Keratinocyte (primary cell): ENCODE measurements around the gene SEC63. TPM values are rescaled to one million over a fixed set of nuclear protein-coding genes. Genes with fewer than 3 reads are reported as not detected.
A peak's percentile ranks its signal among the peaks of the same experiment; 100 is the strongest.

Source experiments
- DNase-seq: peaks from one replicate; pipeline ENCODE4 v3.0.0-alpha.2; 2011; ENCODE audit warnings: low read depth, missing footprints, low spot score
- FAIRE-seq: peaks from 2 replicates; lab custom pipeline; 2011; peaks lifted over from hg19 to GRCh38; lab: Jason Lieb, UNC
- H2AFZ ChIP-seq: 2 replicates; pipeline ENCODE4 v1.6.0; 2012; ENCODE audit warnings: low read length, control low read depth, inconsistent platforms; ENCODE audit not compliant: control insufficient read depth
- H3K27ac ChIP-seq: 2 replicates; pipeline ENCODE4 v1.5.1; 2011; ENCODE audit warnings: low read length; ENCODE audit not compliant: control insufficient read depth, insufficient read depth
- H3K27me3 ChIP-seq: 3 replicates; pipeline ENCODE4 v1.6.0; 2011; ENCODE audit warnings: low read length; ENCODE audit not compliant: control insufficient read depth, insufficient read depth; ENCODE audit errors: extremely low read depth
- H3K36me3 ChIP-seq, 2 experiments: 2 replicates in 1 of 2; 3 replicates in 1 of 2; pipeline ENCODE4 v1.5.1; 2011; ENCODE audit warnings: low read length in 2 of 2, mild to moderate bottlenecking in 1 of 2; ENCODE audit not compliant: control insufficient read depth in 2 of 2, insufficient read depth in 2 of 2; ENCODE audit errors: extremely low read depth in 1 of 2
- H3K4me1 ChIP-seq: 3 replicates; pipeline ENCODE4 v1.5.1; 2011; ENCODE audit warnings: low read length; ENCODE audit not compliant: control insufficient read depth, insufficient read depth; ENCODE audit errors: extremely low read depth
- H3K4me2 ChIP-seq: 3 replicates; pipeline ENCODE4 v1.6.0; 2011; ENCODE audit warnings: low read depth, low read length; ENCODE audit not compliant: control insufficient read depth, insufficient read depth; ENCODE audit errors: extremely low read depth
- H3K4me3 ChIP-seq, 3 experiments: fragments of 200-600 bp in 1 of 3; sonication (generic) in 1 of 3; 2 replicates in 2 of 3; 3 replicates in 1 of 3; pipeline ENCODE4 v1.5.1; 2011 to 2016; ENCODE audit warnings: low read length in 3 of 3, mild to moderate bottlenecking in 3 of 3, control low read depth in 2 of 3, inconsistent platforms in 1 of 3, low read depth in 1 of 3, mixed read lengths in 1 of 3, mixed run types in 1 of 3, moderate library complexity in 1 of 3; ENCODE audit not compliant: control insufficient read depth in 2 of 3, insufficient read depth in 2 of 3; ENCODE audit errors: extremely low read depth in 1 of 3
- H3K79me2 ChIP-seq: 2 replicates; pipeline ENCODE4 v1.6.0; 2012; ENCODE audit warnings: low read length; ENCODE audit not compliant: control insufficient read depth, insufficient read depth
- H3K9ac ChIP-seq: 3 replicates; pipeline ENCODE4 v1.6.0; 2011; ENCODE audit warnings: low read length; ENCODE audit not compliant: control insufficient read depth, insufficient read depth; ENCODE audit errors: extremely low read depth
- H3K9me1 ChIP-seq: 3 replicates; pipeline ENCODE4 v1.6.0; 2011; ENCODE audit warnings: low read length; ENCODE audit not compliant: control insufficient read depth, insufficient read depth; ENCODE audit errors: extremely low read depth
- H3K9me3 ChIP-seq: 2 replicates; pipeline ENCODE4 v1.5.1; 2012; ENCODE audit warnings: low read depth, low read length; ENCODE audit not compliant: control insufficient read depth
- H4K20me1 ChIP-seq: 3 replicates; pipeline ENCODE4 v1.6.0; 2011; ENCODE audit warnings: low read length; ENCODE audit not compliant: control insufficient read depth, insufficient read depth; ENCODE audit errors: extremely low read depth
- CTCF ChIP-seq, 3 experiments: IDR thresholded peaks in 1 of 3; conservative IDR thresholded peaks in 1 of 3; optimal IDR thresholded peaks in 1 of 3; 2 replicates in 2 of 3; 3 replicates in 1 of 3; pipeline versions ENCODE3 to v1.5.1; 2011; ENCODE audit warnings: low read length in 3 of 3, mild to moderate bottlenecking in 3 of 3, moderate library complexity in 2 of 3, control low read depth in 1 of 3, inconsistent platforms in 1 of 3; ENCODE audit not compliant: insufficient read depth in 2 of 3; ENCODE audit errors: extremely low read depth in 1 of 3
- EZH2 ChIP-seq: IDR thresholded peaks from one replicate; pipeline ENCODE4 v1.6.1; 2012; ENCODE audit warnings: inconsistent platforms, mild to moderate bottlenecking, low read length, moderate library complexity
- dilution Hi-C: fragments of 300-500 bp; cut with MboI; formaldehyde crosslinking; loops from one replicate; pipeline ENCODE4 v1.7.0; 2020; ENCODE audit warnings: low sequenced_read_pairs; ENCODE audit not compliant: extremely low pct_ligation_motif_present
- polyA plus RNA-seq, 5 experiments: library from polyadenylated mRNA; depleted of rRNA in 3 of 5; stranded (reverse) in 3 of 5; stranded (forward) in 1 of 5; unstranded in 1 of 5; fragments of >200 nt; gene quantifications; 1 replicate in 1 of 5; 2 replicates in 3 of 5; 3 replicates in 1 of 5; pipeline versions ENCODE4 v1.2.1 to v1.2.3, GENCODE V29; 2011 to 2012; ENCODE audit warnings: missing spikeins in 2 of 5, low read depth in 1 of 5, low replicate concordance in 1 of 5

SEC63 gene
- polyA plus RNA-seq, 1 donor (not counting 4 experiments of a cell fraction or from before 2014, with no cell fraction given), result 91.4 TPM

- dilution Hi-C loops, result no loop called here
- Histone ChIP-seq H4K20me1 (no peaks in the 10 kb centered on the region), H2AFZ (peak overlapping the region; percentile 34), H3K9ac (peak overlapping the region; percentile 5), H3K9me1 (no peaks in the 10 kb centered on the region), H3K27me3 (peaks cover 3% of the 10 kb centered on the region), H3K27ac (peak overlapping the region; percentile 5), H3K9me3 (no peaks in the 10 kb centered on the region), H3K4me3 (peak overlapping the region; percentile 8 to 65 (median 61)), H3K79me2 (no peaks in the 10 kb centered on the region), H3K36me3 (no peaks in the 10 kb centered on the region), H3K4me1 (peaks cover 24% of the 10 kb centered on the region), H3K4me2 (peak overlapping the region; percentile 95)
- DNase-seq (peak; percentile 58), FAIRE-seq (peak; percentile 94)
- no peak for TF ChIP-seq CTCF (optimal IDR thresholded peaks at IDR 0.05 in 1 of 3, IDR thresholded peaks at IDR 0.05 in 1 of 3, conservative IDR thresholded peaks at IDR 0.05 in 1 of 3; ENCODE audit: extremely low read depth in 1 of 3, insufficient read depth in 2 of 3, low read length in 3 of 3)
- TF ChIP-seq EZH2, result no peak
Observed at GRCh38 chr6:107819964-107820337, 138.1 kb downstream of the SEC63 start.

GRCh38 chr6:107819217-107819616, 138.8 kb downstream of the SEC63 start:
- Histone ChIP-seq H3K27ac (no peak overlapping the region), H3K4me1 (peaks cover 24% of the 10 kb centered on the region), H3K27me3 (peaks cover 3% of the 10 kb centered on the region), H3K4me3 (no peak overlapping the region), H3K79me2 (no peaks in the 10 kb centered on the region), H3K9me3 (no peaks in the 10 kb centered on the region), H3K9ac (no peak overlapping the region), H3K36me3 (no peaks in the 10 kb centered on the region), H3K9me1 (no peaks in the 10 kb centered on the region), H2AFZ (no peak overlapping the region), H3K4me2 (peak overlapping the region; percentile 95), H4K20me1 (no peaks in the 10 kb centered on the region)
- dilution Hi-C loops, result no loop called here
- DNase-seq, result no peak
- TF ChIP-seq CTCF (optimal IDR thresholded peaks at IDR 0.05 in 1 of 3, IDR thresholded peaks at IDR 0.05 in 1 of 3, conservative IDR thresholded peaks at IDR 0.05 in 1 of 3; ENCODE audit: extremely low read depth in 1 of 3, insufficient read depth in 2 of 3, low read length in 3 of 3) (no peak), EZH2 (no peak)
- FAIRE-seq, result no peak
